Occipital lobe (tissue), 2 donors: ENCODE measurements around the gene GABRA1. TPM values are rescaled to one million over a fixed set of nuclear protein-coding genes. Genes with fewer than 3 reads are reported as not detected.
A peak's percentile ranks its signal among the peaks of the same experiment; 100 is the strongest.

Experiments used
- DNase-seq: peaks from one replicate; lab custom pipeline; 2025; lab: John Stamatoyannopoulos, UW
- total RNA-seq: library from RNA; depleted of rRNA; stranded (reverse); fragments of >200 nt; gene quantifications from one replicate; pipeline ENCODE4 v1.2.3, GENCODE V29; 2014

GABRA1 gene
- 18.2 TPM for total RNA-seq

DNA sequence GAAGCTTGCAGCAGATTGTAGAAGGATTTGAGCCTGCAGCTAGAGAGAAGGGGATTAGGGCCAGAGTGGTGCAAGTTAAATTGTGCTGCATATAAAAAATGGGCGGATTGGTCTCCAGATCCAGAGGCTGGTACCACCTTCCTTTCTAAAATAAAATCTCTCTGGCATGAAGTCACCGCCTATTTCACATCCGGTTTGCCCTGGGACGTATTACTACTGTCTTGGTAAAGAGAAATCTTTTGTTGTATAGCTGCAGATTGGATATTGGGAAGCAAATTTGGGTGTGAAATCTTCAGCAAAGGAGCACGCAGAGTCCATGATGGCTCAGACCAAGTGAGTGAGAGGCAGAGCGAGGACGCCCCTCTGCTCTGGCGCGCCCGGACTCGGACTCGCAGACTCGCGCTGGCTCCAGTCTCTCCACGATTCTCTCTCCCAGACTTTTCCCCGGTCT lies at the start of gene GABRA1:
GABRA1 (plus strand) TSS at position 180 of the 451 bp plus-strand sequence. CDS start 2,691 bp downstream, outside the sequence.
- peak; percentile 44 for DNase-seq

DNA sequence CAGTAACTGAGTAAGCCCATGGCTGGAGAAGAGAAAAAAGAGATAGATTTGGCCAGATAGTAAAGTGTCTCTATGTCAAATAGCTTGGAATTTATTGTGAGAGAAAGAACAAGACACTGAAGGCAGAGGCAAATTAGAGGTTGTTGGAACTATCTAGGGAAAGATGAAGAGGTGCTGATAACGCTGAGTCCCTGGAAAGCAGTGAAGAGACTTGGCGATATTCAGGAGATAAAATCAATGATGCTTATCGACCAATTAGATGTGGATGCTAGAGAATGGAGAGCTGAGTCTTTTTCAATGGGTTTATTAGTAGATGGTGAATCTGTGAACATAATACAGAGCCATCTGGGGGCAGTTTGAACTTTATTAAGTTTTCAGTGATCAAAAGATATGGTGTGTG lies 48.6 kb upstream of the GABRA1 start:
- DNase-seq: no peak

DNA sequence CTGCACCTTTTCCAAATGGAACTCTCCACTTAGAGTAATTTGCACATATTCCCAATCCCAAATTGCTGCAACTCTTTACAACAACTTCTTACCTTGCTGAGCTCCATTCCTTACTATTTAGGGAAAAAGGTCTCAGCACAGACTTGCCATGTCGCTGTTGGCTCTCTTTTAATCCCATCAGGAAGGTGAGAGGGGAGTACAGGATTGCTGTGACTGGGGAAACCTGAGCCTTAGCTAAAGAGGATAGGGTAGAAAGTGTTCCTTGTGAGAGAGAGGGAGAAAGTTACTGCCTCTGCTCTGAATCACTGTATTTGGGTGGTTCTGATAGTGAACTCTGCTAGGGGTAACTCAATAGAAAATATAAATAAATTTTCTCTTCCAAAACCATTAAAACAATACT lies 43.7 kb upstream of the GABRA1 start:
- no peak for DNase-seq

GRCh38 chr5:161846746-161847145 lies 1.2 kb upstream of the GABRA1 start:
- DNase-seq: no peak

DNA sequence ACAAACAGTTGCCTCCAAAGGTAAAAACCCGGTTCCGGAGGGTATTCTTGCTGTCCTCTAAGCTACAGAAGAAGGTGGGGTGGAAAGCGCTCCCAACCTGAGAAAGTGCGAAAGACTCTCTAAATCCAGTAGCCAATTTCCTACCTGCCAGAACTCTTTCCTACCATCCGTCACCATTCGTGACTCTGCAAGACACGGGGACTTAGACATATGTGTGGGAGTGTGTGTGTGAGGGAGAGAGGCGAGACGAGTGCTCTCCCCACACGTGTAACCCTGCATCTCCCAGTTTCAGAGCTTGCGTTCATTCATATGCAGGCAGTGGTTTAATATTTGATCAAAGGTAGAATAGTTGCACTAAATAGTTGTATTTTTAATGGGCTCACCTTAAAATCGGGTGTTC lies 473 bp upstream of the GABRA1 start:
- DNase-seq: no peak

- DNase-seq: no peak
Observed at GRCh38 chr5:161850491-161850890, 2.6 kb downstream of the GABRA1 start.

GRCh38 chr5:161851691-161852299 lies 3.9 kb downstream of the GABRA1 start:
- DNase-seq: no peak

- no peak for DNase-seq
Observed at GRCh38 chr5:161857358-161857757, 9.4 kb downstream of the GABRA1 start.

- DNase-seq: no peak
Observed at GRCh38 chr5:161863259-161863658, 15.3 kb downstream of the GABRA1 start.

GRCh38 chr5:161863811-161864210 lies 15.9 kb downstream of the GABRA1 start:
- DNase-seq: no peak

GRCh38 chr5:161865510-161865909 lies 17.6 kb downstream of the GABRA1 start:
- DNase-seq: no peak

DNA sequence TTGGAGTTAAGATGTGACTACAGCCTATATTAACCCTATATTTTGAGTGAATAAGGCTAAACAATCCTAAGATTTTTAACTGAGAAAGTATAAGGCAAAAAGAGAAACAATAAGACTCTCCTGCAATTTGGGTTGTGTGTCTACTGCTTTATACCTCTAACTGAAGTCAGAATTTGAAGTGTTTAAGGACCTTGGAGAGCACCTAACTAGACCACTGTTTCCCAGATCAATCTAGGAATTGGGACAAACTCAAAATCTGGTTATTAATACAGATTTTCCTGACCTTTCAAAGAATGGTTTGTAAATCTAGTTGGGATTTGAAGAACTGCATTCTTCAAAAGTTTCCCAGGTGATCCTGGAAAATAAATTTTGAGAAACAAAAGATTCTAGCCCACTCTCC lies 42.1 kb downstream of the GABRA1 start:
- DNase-seq: no peak

DNA sequence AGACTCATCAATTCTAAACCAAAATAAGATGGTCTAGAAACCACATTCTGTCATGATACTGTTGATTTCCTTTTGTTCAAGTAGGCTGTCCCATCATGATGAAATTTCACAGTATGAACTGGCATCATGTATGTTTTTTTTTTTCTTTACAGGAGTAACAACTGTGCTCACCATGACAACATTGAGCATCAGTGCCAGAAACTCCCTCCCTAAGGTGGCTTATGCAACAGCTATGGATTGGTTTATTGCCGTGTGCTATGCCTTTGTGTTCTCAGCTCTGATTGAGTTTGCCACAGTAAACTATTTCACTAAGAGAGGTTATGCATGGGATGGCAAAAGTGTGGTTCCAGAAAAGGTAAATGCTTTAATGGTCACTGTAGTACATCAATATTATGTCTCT lies 47.6 kb downstream of the GABRA1 start:
- DNase-seq: no peak

- no peak for DNase-seq
Observed at GRCh38 chr5:161897033-161897432, 49.1 kb downstream of the GABRA1 start.

DNA sequence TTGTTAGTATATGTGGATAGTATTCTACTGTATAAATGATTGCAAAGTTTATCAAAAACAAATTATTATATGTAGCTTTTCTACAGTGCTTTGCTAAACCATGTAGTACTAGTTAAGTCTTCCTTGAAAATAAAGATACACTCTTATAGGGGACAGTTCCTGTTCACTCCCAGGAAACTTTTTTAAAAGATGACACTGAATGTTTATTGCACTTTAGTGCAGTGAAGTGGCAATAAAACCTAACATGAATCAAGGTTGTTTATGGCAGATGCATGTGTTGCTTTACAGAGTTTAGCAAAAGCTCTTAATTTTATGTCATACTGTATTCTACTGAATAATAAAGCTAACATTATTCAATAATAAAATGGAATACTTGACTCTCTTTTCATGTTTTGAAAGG lies 51.7 kb downstream of the GABRA1 start:
- no peak for DNase-seq

DNA sequence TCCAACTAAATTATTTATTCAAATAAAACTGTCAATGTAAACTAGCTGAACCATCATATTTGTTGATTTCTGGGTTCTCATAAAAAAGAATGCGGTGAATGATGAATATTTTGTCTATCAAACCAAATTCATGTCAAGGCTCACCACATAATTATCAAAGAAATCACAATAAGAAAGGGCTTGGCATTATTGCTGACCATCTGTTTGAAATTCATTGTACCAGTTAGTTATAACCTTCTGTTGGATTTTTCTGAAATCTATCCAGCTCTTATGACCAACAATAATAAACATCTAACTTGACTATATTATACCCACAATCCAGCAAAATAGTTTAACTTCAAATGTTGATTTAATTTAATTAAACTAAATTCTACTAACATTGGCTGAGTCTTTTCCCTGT lies 53.1 kb downstream of the GABRA1 start:
- DNase-seq: no peak

DNA sequence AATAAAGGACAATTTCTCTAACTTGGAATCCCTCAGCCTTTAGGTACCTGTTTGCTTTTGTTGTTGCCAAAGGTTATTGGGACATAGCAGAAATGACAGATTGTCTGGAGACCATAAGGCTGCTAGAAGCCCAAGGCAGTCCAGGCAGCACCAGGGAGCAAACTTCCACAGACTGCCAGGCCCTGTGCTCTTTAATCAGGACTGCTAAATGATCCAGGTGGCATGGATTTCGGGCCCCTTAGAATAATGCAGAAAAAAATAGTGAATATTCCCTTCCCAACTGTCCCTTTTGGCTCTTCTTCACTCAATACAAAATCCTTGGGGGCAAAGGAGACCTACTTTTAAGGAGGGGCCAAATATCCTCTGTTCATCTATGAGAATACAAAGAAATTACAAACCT lies 73.9 kb downstream of the GABRA1 start:
- no peak for DNase-seq

GRCh38 chr5:161924270-161924669 lies 76.3 kb downstream of the GABRA1 start:
- no peak for DNase-seq

DNA sequence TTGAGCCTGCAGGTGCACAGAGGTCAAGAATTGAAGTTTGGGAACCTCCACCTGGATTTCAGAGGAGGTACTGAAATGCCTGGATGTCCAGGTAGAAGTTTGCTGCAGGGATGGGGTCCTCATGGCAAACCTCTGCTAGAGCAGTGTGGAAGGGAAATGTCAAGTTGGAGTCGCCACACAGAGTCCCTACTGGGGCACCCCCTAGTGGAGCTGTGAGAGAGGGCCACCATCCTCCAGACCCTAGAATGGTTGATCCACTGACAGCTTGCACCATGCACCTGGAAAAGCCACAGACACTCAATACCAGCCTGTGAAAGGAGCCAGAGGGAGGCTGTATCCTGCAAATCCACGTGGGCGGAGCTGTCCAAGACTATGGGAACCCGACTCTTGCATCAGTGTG lies 78.0 kb downstream of the GABRA1 start:
- DNase-seq: no peak

GRCh38 chr5:161934486-161934885 lies 86.6 kb downstream of the GABRA1 start:
- DNase-seq: no peak

GRCh38 chr5:161944974-161945373 lies 97.1 kb downstream of the GABRA1 start:
- no peak for DNase-seq

DNA sequence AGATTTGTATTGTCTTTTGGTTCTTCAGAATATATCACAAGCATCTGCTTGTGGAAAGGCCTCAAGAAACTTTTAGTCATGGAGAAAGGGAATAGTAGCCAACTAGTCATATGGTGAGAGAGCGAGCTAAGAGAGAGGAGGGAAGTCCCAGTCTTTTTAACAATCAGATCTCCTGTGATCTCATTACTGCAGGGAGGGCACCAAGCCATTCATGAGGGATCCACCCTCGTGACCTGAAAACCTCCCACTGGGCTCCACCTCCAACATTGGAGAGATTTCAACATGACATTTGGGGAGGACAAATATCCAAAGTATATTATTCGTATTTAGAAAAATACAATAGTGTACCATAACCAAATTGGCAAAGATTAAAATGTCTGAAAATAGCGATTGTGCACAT lies 99.0 kb downstream of the GABRA1 start:
- DNase-seq: no peak
